Measurements from ENCODE around the gene PTPN4. TPM values are rescaled to one million over a fixed set of nuclear protein-coding genes. Genes with fewer than 3 reads are reported as not detected.

PTPN4 gene
- total and polyA plus RNA-seq, 9 of the 15 experiments (the other 6 are each of a cell fraction or from before 2014, with no cell fraction given), result 5.0 to 32.8 (median 27.3) TPM

DNA sequence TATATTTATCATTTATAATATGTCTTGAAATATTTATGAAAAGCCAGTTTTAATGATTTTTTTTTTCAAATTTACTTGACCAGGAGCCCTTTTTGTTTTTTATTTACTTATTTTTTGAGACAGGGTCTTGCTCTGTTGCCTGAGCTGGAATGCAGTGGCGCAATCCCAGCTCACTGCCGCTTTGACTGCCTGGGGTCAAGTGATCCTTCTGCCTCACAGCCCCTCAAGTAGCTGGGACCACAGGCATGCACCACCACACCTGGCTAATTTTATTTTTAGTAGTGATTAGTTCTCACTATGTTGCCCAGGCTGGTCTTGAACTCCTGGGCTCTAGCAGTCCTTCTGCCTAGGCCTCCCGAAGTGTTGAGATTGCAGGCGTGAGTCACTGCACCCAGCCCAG, 258.8 kb downstream of the PTPN4 start (continued):
- no peak for TF ChIP-seq YY1 (IDR thresholded peaks at IDR 0.05; ENCODE audit: borderline replicate concordance in 1 of 3, control insufficient read depth in 1 of 3, extremely low read depth in 1 of 3, insufficient read depth in 3 of 3, insufficient read length in 1 of 3, insufficient replicate concordance in 2 of 3, low read depth in 1 of 3, low read length in 2 of 3)

GRCh38 chr2:120020554-120020953, 260.8 kb downstream of the PTPN4 start:
- FAIRE-seq (no peak), DNase-seq (ENCODE audit: extremely low read depth in 1 of 4, low spot score in 3 of 4) (no peak), ATAC-seq (no peak)
- no peak overlapping the region for H3K4me2 ChIP-seq (ENCODE audit: insufficient read depth, low read length)
- in situ Hi-C loops (cut with MboI) (no loop called here), intact Hi-C loops (cut with micrococcal nuclease) (no loop called here)
- TF ChIP-seq, protein P1, sequence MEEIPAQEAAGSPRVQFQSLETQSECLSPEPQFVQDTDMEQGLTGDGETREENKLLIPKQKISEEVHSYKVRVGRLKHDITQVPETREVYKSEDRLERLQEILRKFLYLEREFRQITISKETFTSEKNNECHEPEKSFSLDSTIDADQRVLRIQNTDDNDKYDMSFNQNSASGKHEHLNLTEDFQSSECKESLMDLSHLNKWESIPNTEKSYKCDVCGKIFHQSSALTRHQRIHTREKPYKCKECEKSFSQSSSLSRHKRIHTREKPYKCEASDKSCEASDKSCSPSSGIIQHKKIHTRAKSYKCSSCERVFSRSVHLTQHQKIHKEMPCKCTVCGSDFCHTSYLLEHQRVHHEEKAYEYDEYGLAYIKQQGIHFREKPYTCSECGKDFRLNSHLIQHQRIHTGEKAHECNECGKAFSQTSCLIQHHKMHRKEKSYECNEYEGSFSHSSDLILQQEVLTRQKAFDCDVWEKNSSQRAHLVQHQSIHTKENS (CRISPR knock-in tag; IDR thresholded peaks at IDR 0.05), result no peak
- TF ChIP-seq U2AF1 (optimal IDR thresholded peaks at IDR 0.05; ENCODE audit: low read depth, low read length), result no peak
- TF ChIP-seq PTBP1 (IDR thresholded peaks at IDR 0.05; ENCODE audit: low read depth, low read length), result no peak
- TF ChIP-seq ELF4 (CRISPR knock-in tag; IDR thresholded peaks at IDR 0.05), result no peak
- TF ChIP-seq DIDO1 (tag; IDR thresholded peaks at IDR 0.05; ENCODE audit: low read depth), result no peak
- TF ChIP-seq MCM5 (IDR thresholded peaks at IDR 0.05; ENCODE audit: low read depth), result no peak
- TF ChIP-seq, protein P2, sequence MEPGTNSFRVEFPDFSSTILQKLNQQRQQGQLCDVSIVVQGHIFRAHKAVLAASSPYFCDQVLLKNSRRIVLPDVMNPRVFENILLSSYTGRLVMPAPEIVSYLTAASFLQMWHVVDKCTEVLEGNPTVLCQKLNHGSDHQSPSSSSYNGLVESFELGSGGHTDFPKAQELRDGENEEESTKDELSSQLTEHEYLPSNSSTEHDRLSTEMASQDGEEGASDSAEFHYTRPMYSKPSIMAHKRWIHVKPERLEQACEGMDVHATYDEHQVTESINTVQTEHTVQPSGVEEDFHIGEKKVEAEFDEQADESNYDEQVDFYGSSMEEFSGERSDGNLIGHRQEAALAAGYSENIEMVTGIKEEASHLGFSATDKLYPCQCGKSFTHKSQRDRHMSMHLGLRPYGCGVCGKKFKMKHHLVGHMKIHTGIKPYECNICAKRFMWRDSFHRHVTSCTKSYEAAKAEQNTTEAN (CRISPR knock-in tag; IDR thresholded peaks at IDR 0.05), result no peak
- TF ChIP-seq SMARCA4 (IDR thresholded peaks at IDR 0.05), result no peak
- TF ChIP-seq ESRRB (CRISPR knock-in tag; IDR thresholded peaks at IDR 0.05; ENCODE audit: borderline replicate concordance), result no peak
- TF ChIP-seq ARID2 (IDR thresholded peaks at IDR 0.05), result no peak
- TF ChIP-seq ZNF780A (CRISPR knock-in tag; IDR thresholded peaks at IDR 0.05), result no peak
- TF ChIP-seq PHTF2 (CRISPR knock-in tag; IDR thresholded peaks at IDR 0.05), result no peak
- no peak for TF ChIP-seq RBM34 (IDR thresholded peaks at IDR 0.05; ENCODE audit: borderline replicate concordance, insufficient read depth, low read length)
- TF ChIP-seq CCAR2 (IDR thresholded peaks at IDR 0.05; ENCODE audit: low read depth, low read length), result no peak
- TF ChIP-seq ZNF212 (CRISPR knock-in tag; IDR thresholded peaks at IDR 0.05), result no peak
- TF ChIP-seq, protein P3, sequence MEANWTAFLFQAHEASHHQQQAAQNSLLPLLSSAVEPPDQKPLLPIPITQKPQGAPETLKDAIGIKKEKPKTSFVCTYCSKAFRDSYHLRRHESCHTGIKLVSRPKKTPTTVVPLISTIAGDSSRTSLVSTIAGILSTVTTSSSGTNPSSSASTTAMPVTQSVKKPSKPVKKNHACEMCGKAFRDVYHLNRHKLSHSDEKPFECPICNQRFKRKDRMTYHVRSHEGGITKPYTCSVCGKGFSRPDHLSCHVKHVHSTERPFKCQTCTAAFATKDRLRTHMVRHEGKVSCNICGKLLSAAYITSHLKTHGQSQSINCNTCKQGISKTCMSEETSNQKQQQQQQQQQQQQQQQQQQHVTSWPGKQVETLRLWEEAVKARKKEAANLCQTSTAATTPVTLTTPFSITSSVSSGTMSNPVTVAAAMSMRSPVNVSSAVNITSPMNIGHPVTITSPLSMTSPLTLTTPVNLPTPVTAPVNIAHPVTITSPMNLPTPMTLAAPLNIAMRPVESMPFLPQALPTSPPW (CRISPR knock-in tag; IDR thresholded peaks at IDR 0.05), result no peak
- no peak for TF ChIP-seq ZNF699 (CRISPR knock-in tag; IDR thresholded peaks at IDR 0.05; ENCODE audit: insufficient replicate concordance)
- no peak overlapping the region for H3K9ac ChIP-seq (ENCODE audit: insufficient read depth in 1 of 2, low read depth in 2 of 2, low read length in 2 of 2)
- H3K27ac ChIP-seq (ENCODE audit: extremely low read depth, low read depth, low read length), result no peak overlapping the region
- BruUV-seq (replicated peaks), result no TSS peak
- H3K4me3 ChIP-seq, result no peak overlapping the region
- WGBS (ENCODE audit: insufficient coverage, low coverage, missing lambda C conversion rate), result 50% methylated on average over 1 of the region's 1 CpG
- no peaks in the 10 kb centered on the region for H3K9me3 ChIP-seq (replicated peaks; ENCODE audit: control insufficient read depth, insufficient read depth, low read depth, low read length)
- no peaks in the 10 kb centered on the region for H4K20me1 ChIP-seq (replicated peaks; ENCODE audit: control insufficient read depth, insufficient read depth, low read length)
- no peaks in the 10 kb centered on the region for H3K79me2 ChIP-seq (ENCODE audit: control insufficient read depth, insufficient read depth, low read length)
- H2AFZ ChIP-seq (ENCODE audit: low read depth, low read length), result no peak overlapping the region
- no peaks in the 10 kb centered on the region for H3K27me3 ChIP-seq (ENCODE audit: control insufficient read depth in 2 of 2, insufficient read depth in 2 of 2, low read length in 2 of 2)
- no peaks in the 10 kb centered on the region for H3K9me1 ChIP-seq (ENCODE audit: control insufficient read depth, insufficient read depth, low read length)
- POLR2A ChIA-PET, result no interaction called here
- CTCF ChIA-PET (ENCODE audit: low intra/inter-chr PET ratio), result no interaction called here
- H3K4me1 ChIP-seq (replicated peaks in 1 of 2; ENCODE audit: control insufficient read depth in 2 of 2, insufficient read depth in 2 of 2, low read length in 2 of 2), result no peaks in the 10 kb centered on the region
- 0 out of 3 replicates have a peak, but pooled peaks cover 2% of the 10 kb centered on the region for H3K36me3 ChIP-seq (ENCODE audit: control insufficient read depth, insufficient read depth, low read length)

Measured in K562 (cell line).